ENCODE data around the gene AKAP7.

The AKAP7 gene

DNA sequence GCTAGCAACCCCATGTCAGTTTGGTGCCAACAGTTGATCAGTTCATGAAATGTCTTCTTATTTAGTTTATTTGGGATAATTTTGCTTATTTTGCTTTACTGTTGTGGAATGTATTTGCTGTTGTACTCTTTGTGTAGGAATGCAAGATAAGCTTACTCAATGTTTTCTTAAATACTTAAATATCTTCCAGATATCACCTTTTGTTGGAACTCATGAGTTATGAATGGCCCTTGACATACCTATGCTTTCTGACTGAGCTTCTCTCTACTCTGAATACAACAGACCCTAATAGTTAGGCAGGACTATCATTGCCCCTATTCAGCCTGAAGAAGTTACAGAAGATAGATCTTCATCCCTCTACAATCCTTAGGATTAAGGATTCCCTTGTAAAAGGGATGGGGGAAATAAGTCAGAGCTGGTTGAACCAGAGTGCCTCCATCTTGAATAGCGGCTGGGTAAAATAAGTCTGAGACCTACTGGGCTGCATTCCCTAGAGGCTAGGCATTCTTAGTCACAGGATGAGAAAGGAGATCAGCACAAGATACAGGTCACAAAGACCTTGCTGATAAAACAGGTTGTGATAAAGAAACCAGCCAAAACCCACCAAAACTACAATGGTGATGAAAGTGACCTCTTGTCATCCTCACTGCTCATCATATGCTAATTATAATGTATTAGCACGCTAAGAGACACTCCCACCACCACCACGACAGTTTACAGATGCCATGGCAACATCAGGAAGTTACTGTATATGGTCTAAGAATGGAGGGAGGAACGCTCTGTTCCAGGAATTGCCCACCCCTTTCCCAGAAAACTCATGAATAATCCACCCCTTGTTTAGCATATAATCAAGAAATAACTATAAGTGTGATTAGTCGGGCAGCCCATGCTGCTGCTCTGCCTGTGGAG lies 196.9 kb downstream of the AKAP7 start:
- no peak for DNase-seq
- TF ChIP-seq GATA1 (IDR thresholded peaks at IDR 0.05; ENCODE audit: low read depth, low read length) (no peak), POLR2A (IDR thresholded peaks at IDR 0.05; ENCODE audit: low read length) (no peak)
